ENCODE data around the gene SAP25.
A peak's percentile ranks its signal among the peaks of the same experiment; 100 is the strongest.
"Not testable (repeated sequence)": the region's sequence is repeated elsewhere in the genome, so short reads cannot be mapped to it uniquely, and the experiment has no call there.

The SAP25 gene

GRCh38 chr7:100540073-100540723 lies 33.5 kb downstream of the SAP25 start:
- Histone ChIP-seq H3K4me2 (ENCODE audit: low read length) (peak overlapping the region; percentile 95), H2AFZ (ENCODE audit: low read depth, low read length) (no peak overlapping the region), H3K4me3 (ENCODE audit: low read length) (peak overlapping the region; percentile 79), H3K79me2 (ENCODE audit: low read length) (peaks cover 45% of the 10 kb centered on the region), H4K20me1 (ENCODE audit: insufficient read depth, low read length) (no peaks in the 10 kb centered on the region), H3K4me1 (ENCODE audit: low read length) (peaks cover 52% of the 10 kb centered on the region), H3K27ac (ENCODE audit: low read length) (no peak overlapping the region), H3K9me3 (ENCODE audit: insufficient read depth, low read length) (no peaks in the 10 kb centered on the region), H3K9ac (ENCODE audit: low read length) (peak overlapping the region; percentile 52), H3K36me3 (replicated peaks; ENCODE audit: low read depth, low read length) (peaks cover 6% of the 10 kb centered on the region), H3K27me3 (ENCODE audit: low read depth, low read length) (no peaks in the 10 kb centered on the region)
- TF ChIP-seq EZH2phosphoT487 (IDR thresholded peaks at IDR 0.05; ENCODE audit: low read depth) (no peak), CTCF (IDR thresholded peaks at IDR 0.05; ENCODE audit: low read depth, low read length) (no peak)

- H3K9me3 ChIP-seq (ENCODE audit: insufficient read depth, low read length), result no peaks in the 10 kb centered on the region
- H3K4me2 ChIP-seq (ENCODE audit: low read length), result peak overlapping the region; percentile 95
- peak overlapping the region; percentile 52 for H3K9ac ChIP-seq (ENCODE audit: low read length)
- H2AFZ ChIP-seq (ENCODE audit: low read depth, low read length), result no peak overlapping the region
- peaks cover 45% of the 10 kb centered on the region for H3K4me1 ChIP-seq (ENCODE audit: low read length)
- H3K27me3 ChIP-seq (ENCODE audit: low read depth, low read length), result no peaks in the 10 kb centered on the region
- peaks cover 39% of the 10 kb centered on the region for H3K79me2 ChIP-seq (ENCODE audit: low read length)
- TF ChIP-seq CTCF (IDR thresholded peaks at IDR 0.05; ENCODE audit: low read depth, low read length) (no peak), EZH2phosphoT487 (IDR thresholded peaks at IDR 0.05; ENCODE audit: low read depth) (no peak)
- H3K36me3 ChIP-seq (replicated peaks; ENCODE audit: low read depth, low read length), result peaks cover 6% of the 10 kb centered on the region
- no peak overlapping the region for H3K27ac ChIP-seq (ENCODE audit: low read length)
- no peaks in the 10 kb centered on the region for H4K20me1 ChIP-seq (ENCODE audit: insufficient read depth, low read length)
- peak overlapping the region; percentile 79 for H3K4me3 ChIP-seq (ENCODE audit: low read length)
Observed at GRCh38 chr7:100539436-100540006, 34.2 kb downstream of the SAP25 start.

- Histone ChIP-seq H3K9ac (ENCODE audit: low read length) (peak within 1 kb of the TSS; percentile 60), H3K36me3 (replicated peaks; ENCODE audit: low read depth, low read length) (peaks cover 6% of the 10 kb centered on the region), H2AFZ (ENCODE audit: low read depth, low read length) (peak within 1 kb of the TSS; percentile 68; the same call in 1 of the 2 replicates), H3K79me2 (ENCODE audit: low read length) (peaks cover 33% of the 10 kb centered on the region), H3K4me3 (ENCODE audit: low read length) (peak within 1 kb of the TSS; percentile 79), H3K4me2 (ENCODE audit: low read length) (peak within 1 kb of the TSS; percentile 95), H3K27me3 (ENCODE audit: low read depth, low read length) (no peaks in the 10 kb centered on the region), H4K20me1 (ENCODE audit: insufficient read depth, low read length) (no peaks in the 10 kb centered on the region), H3K9me3 (ENCODE audit: insufficient read depth, low read length) (no peaks in the 10 kb centered on the region), H3K27ac (ENCODE audit: low read length) (peak within 1 kb of the TSS; percentile 44), H3K4me1 (ENCODE audit: low read length) (peaks cover 38% of the 10 kb centered on the region)
- TF ChIP-seq CTCF (IDR thresholded peaks at IDR 0.05; ENCODE audit: low read depth, low read length) (no peak), EZH2phosphoT487 (IDR thresholded peaks at IDR 0.05; ENCODE audit: low read depth) (no peak)
Observed at GRCh38 chr7:100538654-100539435, 34.9 kb downstream of the SAP25 start, which contains the start of gene AGFG2. Gene AGFG2, plus strand, starts transcription at chr7:100539203. Its CDS starts 144 bp downstream, at chr7:100539347.

- peaks cover 6% of the 10 kb centered on the region for H3K36me3 ChIP-seq (replicated peaks; ENCODE audit: low read depth, low read length)
- no peaks in the 10 kb centered on the region for H4K20me1 ChIP-seq (ENCODE audit: insufficient read depth, low read length)
- no peaks in the 10 kb centered on the region for H3K9me3 ChIP-seq (ENCODE audit: insufficient read depth, low read length)
- H3K4me3 ChIP-seq (ENCODE audit: low read length), result peak overlapping the region; percentile 72
- peaks cover 33% of the 10 kb centered on the region for H3K4me1 ChIP-seq (ENCODE audit: low read length)
- H2AFZ ChIP-seq (ENCODE audit: low read depth, low read length), result peak overlapping the region; percentile 68; the same call in 1 of the 2 replicates
- peak overlapping the region; percentile 74 for H3K4me2 ChIP-seq (ENCODE audit: low read length)
- TF ChIP-seq EZH2phosphoT487 (IDR thresholded peaks at IDR 0.05; ENCODE audit: low read depth) (no peak), CTCF (IDR thresholded peaks at IDR 0.05; ENCODE audit: low read depth, low read length) (no peak)
- peaks cover 33% of the 10 kb centered on the region for H3K79me2 ChIP-seq (ENCODE audit: low read length)
- H3K9ac ChIP-seq (ENCODE audit: low read length), result peak overlapping the region; percentile 60
- no peaks in the 10 kb centered on the region for H3K27me3 ChIP-seq (ENCODE audit: low read depth, low read length)
- peak overlapping the region; percentile 44 for H3K27ac ChIP-seq (ENCODE audit: low read length)
Observed at GRCh38 chr7:100538348-100538653, 35.4 kb downstream of the SAP25 start.

- not testable (repeated sequence) for H3K27me3 ChIP-seq (ENCODE audit: low read depth, low read length); H2AFZ ChIP-seq (ENCODE audit: low read depth, low read length); H3K9ac ChIP-seq (ENCODE audit: low read length); H3K36me3 ChIP-seq (replicated peaks; ENCODE audit: low read depth, low read length); H4K20me1 ChIP-seq (ENCODE audit: insufficient read depth, low read length); H3K4me2 ChIP-seq (ENCODE audit: low read length); H3K9me3 ChIP-seq (ENCODE audit: insufficient read depth, low read length); H3K27ac ChIP-seq (ENCODE audit: low read length); H3K4me3 ChIP-seq (ENCODE audit: low read length)
- H3K4me1 ChIP-seq (ENCODE audit: low read length), result peaks cover 23% of the 10 kb centered on the region
- H3K79me2 ChIP-seq (ENCODE audit: low read length), result peaks cover 21% of the 10 kb centered on the region
Observed at GRCh38 chr7:100536695-100537094, 37.0 kb downstream of the SAP25 start.

GRCh38 chr7:100535982-100536381 lies 37.7 kb downstream of the SAP25 start:
- H3K9me3 ChIP-seq (ENCODE audit: insufficient read depth, low read length); H3K4me3 ChIP-seq (ENCODE audit: low read length); H3K4me2 ChIP-seq (ENCODE audit: low read length); H3K36me3 ChIP-seq (replicated peaks; ENCODE audit: low read depth, low read length); H3K27me3 ChIP-seq (ENCODE audit: low read depth, low read length); H3K27ac ChIP-seq (ENCODE audit: low read length); H4K20me1 ChIP-seq (ENCODE audit: insufficient read depth, low read length); H2AFZ ChIP-seq (ENCODE audit: low read depth, low read length); H3K9ac ChIP-seq (ENCODE audit: low read length): not testable (repeated sequence)
- peaks cover 23% of the 10 kb centered on the region for H3K4me1 ChIP-seq (ENCODE audit: low read length)
- H3K79me2 ChIP-seq (ENCODE audit: low read length), result peaks cover 14% of the 10 kb centered on the region
